Natural killer cell (primary cell): Measurements from ENCODE around the gene C1QTNF2. TPM values are rescaled to one million over a fixed set of nuclear protein-coding genes. Genes with fewer than 3 reads are reported as not detected.

Source experiments
- ATAC-seq, 3 donors: fragments of 150-1000 bp in 2 of 3; fragments of 200-7000 bp in 1 of 3; cut with Tn5 transposase; 1 replicate in 1 of 3; 2 replicates in 2 of 3; pipeline ENCODE4 v1.10.0; 2021; ENCODE audit warnings: mild to moderate bottlenecking in 2 of 3, moderate library complexity in 2 of 3
- DNase-seq, 2 donors: peaks; one replicate each; pipeline versions ENCODE4 v3.0.0 to v3.0.0-alpha.2; 2013 to 2021; ENCODE audit warnings: mixed read lengths in 1 of 2
- H3K27ac ChIP-seq: one replicate; pipeline ENCODE4 v1.5.1; 2013; ENCODE audit warnings: mild to moderate bottlenecking, low read length
- H3K27me3 ChIP-seq: one replicate; pipeline ENCODE4 v1.6.1; 2013; ENCODE audit warnings: low read length; ENCODE audit not compliant: control insufficient read depth, insufficient read depth
- H3K36me3 ChIP-seq: one replicate; pipeline ENCODE4 v1.6.1; 2013; ENCODE audit warnings: low read length; ENCODE audit not compliant: control insufficient read depth, insufficient read depth
- H3K4me1 ChIP-seq: one replicate; pipeline ENCODE4 v1.6.1; 2013; ENCODE audit warnings: low read length; ENCODE audit not compliant: control insufficient read depth, insufficient read depth
- H3K4me3 ChIP-seq: one replicate; pipeline ENCODE4 v1.5.1; 2013; ENCODE audit warnings: low read length
- H3K9me3 ChIP-seq: one replicate; pipeline ENCODE4 v1.6.1; 2013; ENCODE audit warnings: low read length; ENCODE audit not compliant: control insufficient read depth, insufficient read depth
- H3K27ac Mint-ChIP-seq, 2 donors: one replicate each; pipeline ENCODE4 v1.8.0; 2022; ENCODE audit warnings: mild to moderate bottlenecking in 2 of 2, mixed read lengths in 2 of 2, moderate library complexity in 1 of 2
- H3K27me3 Mint-ChIP-seq, 2 donors: one replicate each; pipeline ENCODE4 v1.8.0; 2022; ENCODE audit warnings: low read depth in 2 of 2, mixed read lengths in 2 of 2
- H3K36me3 Mint-ChIP-seq: one replicate; pipeline ENCODE4 v1.8.0; 2022; ENCODE audit warnings: mixed read lengths
- H3K4me1 Mint-ChIP-seq, 2 donors: one replicate each; pipeline ENCODE4 v1.8.0; 2022; ENCODE audit warnings: mixed read lengths in 2 of 2
- H3K4me3 Mint-ChIP-seq: one replicate; pipeline ENCODE4 v1.8.0; 2022; ENCODE audit warnings: mild to moderate bottlenecking, moderate library complexity, mixed read lengths
- H3K9me3 Mint-ChIP-seq, 2 donors: one replicate each; pipeline ENCODE4 v1.8.0; 2022; ENCODE audit warnings: mixed read lengths in 2 of 2
- WGBS: methylation state at CpG from one replicate; pipeline ENCODE4 v1.1.7; 2013; ENCODE audit warnings: missing lambda C conversion rate; ENCODE audit not compliant: insufficient coverage; 5-methylcytosine and 5-hydroxymethylcytosine counted together
- intact Hi-C: fragments of 100-400 bp; cut with micrococcal nuclease; formaldehyde crosslinking; loops from one replicate; pipeline ENCODE4 v1.14.2; 2022
- total RNA-seq, 4 donors: library from RNA; stranded (reverse); fragments of 120-200 nt in 1 of 4; gene quantifications; one replicate each; pipeline versions ENCODE4 v1.2.3 to v1.2.4, GENCODE V29; 2013 to 2022
- TF ChIP-seq, protein P1 (sequence below): fragments of 200-600 bp; IDR thresholded peaks from one replicate; pipeline ENCODE4 v1.8.0; 2022; ENCODE audit warnings: antibody characterized with exemption

Gene C1QTNF2
- total RNA-seq, 3 donors from 2014 or later (not counting 1 experiment from before 2014, with no cell fraction given), result not detected

DNA sequence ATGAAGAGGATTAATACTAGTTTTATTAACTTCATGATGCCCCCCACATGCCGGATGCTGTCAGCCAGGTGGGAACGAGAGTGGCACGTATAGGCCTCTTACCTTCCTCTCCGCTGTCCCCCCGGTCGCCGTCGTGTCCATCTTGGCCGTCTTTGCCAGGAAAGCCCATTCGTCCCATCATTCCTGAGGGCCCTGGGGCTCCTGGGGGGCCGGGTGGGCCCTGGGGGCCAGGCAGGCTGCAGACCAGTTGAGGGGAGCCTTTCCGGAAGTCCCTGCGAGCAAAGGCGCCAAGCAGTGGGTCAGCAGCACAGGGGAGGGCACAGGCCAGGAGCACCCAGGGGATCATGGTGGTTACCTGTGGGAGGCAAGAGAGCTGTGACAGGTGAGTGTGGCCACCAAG, 15.8 kb downstream of the C1QTNF2 start:
- Histone ChIP-seq H3K27me3 (no peaks in the 10 kb centered on the region), H3K9me3 (no peaks in the 10 kb centered on the region)
- H3K36me3 Mint-ChIP-seq, result no peaks in the 10 kb centered on the region

DNA sequence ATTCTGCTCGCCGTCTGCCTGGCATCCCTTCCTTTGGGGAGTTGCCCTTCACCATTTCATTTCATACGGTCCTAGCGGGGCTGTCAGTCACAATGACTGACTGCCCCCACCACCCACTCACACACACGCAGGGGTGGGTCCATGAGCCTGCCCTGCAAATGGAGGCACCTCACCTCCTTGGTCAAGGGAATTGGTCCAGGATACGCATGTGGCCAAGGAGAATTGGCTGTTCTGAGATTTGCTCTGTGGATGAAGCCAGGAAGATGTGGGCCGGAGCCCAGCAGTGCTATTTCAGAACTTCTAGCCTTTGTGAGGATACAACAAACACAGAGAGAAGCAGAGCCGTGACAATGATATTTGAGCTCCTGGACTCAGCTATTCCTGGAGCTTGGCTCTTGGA, 17.0 kb downstream of the C1QTNF2 start:
- H3K27me3 ChIP-seq, result no peaks in the 10 kb centered on the region
- intact Hi-C loops, result no loop called here
- no peaks in the 10 kb centered on the region for H3K36me3 Mint-ChIP-seq
- no peak overlapping the region for H3K4me3 Mint-ChIP-seq
- TF ChIP-seq, protein P1, sequence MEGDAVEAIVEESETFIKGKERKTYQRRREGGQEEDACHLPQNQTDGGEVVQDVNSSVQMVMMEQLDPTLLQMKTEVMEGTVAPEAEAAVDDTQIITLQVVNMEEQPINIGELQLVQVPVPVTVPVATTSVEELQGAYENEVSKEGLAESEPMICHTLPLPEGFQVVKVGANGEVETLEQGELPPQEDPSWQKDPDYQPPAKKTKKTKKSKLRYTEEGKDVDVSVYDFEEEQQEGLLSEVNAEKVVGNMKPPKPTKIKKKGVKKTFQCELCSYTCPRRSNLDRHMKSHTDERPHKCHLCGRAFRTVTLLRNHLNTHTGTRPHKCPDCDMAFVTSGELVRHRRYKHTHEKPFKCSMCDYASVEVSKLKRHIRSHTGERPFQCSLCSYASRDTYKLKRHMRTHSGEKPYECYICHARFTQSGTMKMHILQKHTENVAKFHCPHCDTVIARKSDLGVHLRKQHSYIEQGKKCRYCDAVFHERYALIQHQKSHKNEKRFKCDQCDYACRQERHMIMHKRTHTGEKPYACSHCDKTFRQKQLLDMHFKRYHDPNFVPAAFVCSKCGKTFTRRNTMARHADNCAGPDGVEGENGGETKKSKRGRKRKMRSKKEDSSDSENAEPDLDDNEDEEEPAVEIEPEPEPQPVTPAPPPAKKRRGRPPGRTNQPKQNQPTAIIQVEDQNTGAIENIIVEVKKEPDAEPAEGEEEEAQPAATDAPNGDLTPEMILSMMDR, result no peak
- ATAC-seq, result no peak
- WGBS, result 94% methylated on average over 8 of the region's 8 CpGs
- DNase-seq, result no peak
- H3K27me3 Mint-ChIP-seq, result peaks cover 2 to 5% of the 10 kb centered on the region in 2 donors
- H3K9me3 Mint-ChIP-seq, result no peaks in the 10 kb centered on the region
- H3K36me3 ChIP-seq, result no peaks in the 10 kb centered on the region
- H3K9me3 ChIP-seq, result no peaks in the 10 kb centered on the region
- no peaks in the 10 kb centered on the region for H3K4me1 ChIP-seq
- no peak overlapping the region for H3K27ac Mint-ChIP-seq
- no peak overlapping the region for H3K27ac ChIP-seq
- H3K4me1 Mint-ChIP-seq, result no peaks in the 10 kb centered on the region
- no peak overlapping the region for H3K4me3 ChIP-seq

More for the DNA sequence above, 15.8 kb downstream of the C1QTNF2 start:
- Histone ChIP-seq H3K27ac (no peak overlapping the region), H3K36me3 (no peaks in the 10 kb centered on the region), H3K4me1 (no peaks in the 10 kb centered on the region), H3K4me3 (no peak overlapping the region)
- WGBS, result 90% methylated on average over 14 of the region's 14 CpGs
- H3K27me3 Mint-ChIP-seq, result peaks cover 2 to 5% of the 10 kb centered on the region in 2 donors
- intact Hi-C loops, result no loop called here
- H3K27ac Mint-ChIP-seq, result no peak overlapping the region
- no peak for ATAC-seq
- H3K4me3 Mint-ChIP-seq, result no peak overlapping the region
- H3K9me3 Mint-ChIP-seq, result no peaks in the 10 kb centered on the region
- H3K4me1 Mint-ChIP-seq, result no peaks in the 10 kb centered on the region
- TF ChIP-seq, protein P1, result no peak
- DNase-seq, result no peak

GRCh38 chr5:160352308-160352707, 18.1 kb downstream of the C1QTNF2 start:
- peaks cover 2% of the 10 kb centered on the region in 2 donors for H3K27me3 Mint-ChIP-seq
- WGBS, result 95% methylated on average over 4 of the region's 4 CpGs
- H3K4me1 ChIP-seq, result no peaks in the 10 kb centered on the region
- no peaks in the 10 kb centered on the region for H3K36me3 ChIP-seq
- no peak overlapping the region for H3K4me3 ChIP-seq
- no peak overlapping the region for H3K4me3 Mint-ChIP-seq
- H3K27ac Mint-ChIP-seq, result no peak overlapping the region
- no peak for DNase-seq
- TF ChIP-seq, protein P1, result no peak
- no peak overlapping the region for H3K27ac ChIP-seq
- no peaks in the 10 kb centered on the region for H3K27me3 ChIP-seq
- H3K9me3 Mint-ChIP-seq, result no peaks in the 10 kb centered on the region
- no peaks in the 10 kb centered on the region for H3K4me1 Mint-ChIP-seq
- H3K9me3 ChIP-seq, result no peaks in the 10 kb centered on the region
- intact Hi-C loops, result no loop called here
- H3K36me3 Mint-ChIP-seq, result no peaks in the 10 kb centered on the region
- no peak for ATAC-seq

DNA sequence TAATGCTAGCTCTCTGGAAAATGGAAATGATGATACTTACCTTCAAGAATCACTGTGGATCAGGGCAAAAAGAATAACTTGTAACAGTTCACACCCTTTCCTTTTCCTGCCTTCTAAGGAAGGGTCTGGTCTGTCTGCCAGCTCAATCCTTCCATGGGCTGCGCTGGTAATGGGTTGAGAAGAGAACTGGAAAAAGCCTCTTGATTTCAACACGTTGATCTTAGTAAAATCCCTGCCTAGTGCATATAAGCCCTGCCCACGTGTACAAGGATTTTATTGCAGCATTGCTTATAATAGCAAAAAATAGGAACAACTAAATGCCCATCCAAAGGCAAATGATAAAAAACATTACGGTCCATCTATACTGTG, 20.5 kb downstream of the C1QTNF2 start:
- Mint-ChIP-seq H3K36me3 (no peaks in the 10 kb centered on the region), H3K4me3 (no peak overlapping the region), H3K4me1 (no peaks in the 10 kb centered on the region), H3K27ac (no peak overlapping the region), H3K9me3 (no peaks in the 10 kb centered on the region), H3K27me3 (peaks cover 0 to 2% of the 10 kb centered on the region in 2 donors)
- no peak overlapping the region for H3K4me3 ChIP-seq
- ATAC-seq, result no peak
- DNase-seq, result no peak
- TF ChIP-seq, protein P1, result no peak
- H3K9me3 ChIP-seq, result no peaks in the 10 kb centered on the region
- 74% methylated on average over 3 of the region's 4 CpGs for WGBS
- intact Hi-C loops, result no loop called here
- H3K27ac ChIP-seq, result no peak overlapping the region
- H3K4me1 ChIP-seq, result peaks cover 6% of the 10 kb centered on the region
- H3K36me3 ChIP-seq, result no peaks in the 10 kb centered on the region
- no peaks in the 10 kb centered on the region for H3K27me3 ChIP-seq
